H9 (cell line): ENCODE results near the gene NBEA. TPM values are rescaled to one million over a fixed set of nuclear protein-coding genes. Genes with fewer than 3 reads are reported as not detected.

Experiments used
- DNase-seq: peaks from one replicate; pipeline ENCODE4 v3.0.0-alpha.2; 2017
- H2AFZ ChIP-seq: one replicate; pipeline ENCODE4 v1.6.1; 2013; ENCODE audit warnings: mild to moderate bottlenecking, low read length, control low read depth, moderate library complexity
- H2AK5ac ChIP-seq: 2 replicates; pipeline ENCODE4 v1.6.1; 2013; ENCODE audit warnings: low read length, control low read depth, mixed read lengths; ENCODE audit not compliant: insufficient read length
- H2BK120ac ChIP-seq: one replicate; pipeline ENCODE4 v1.6.1; 2013; ENCODE audit warnings: low read depth, mild to moderate bottlenecking, low read length, control low read depth, inconsistent platforms; ENCODE audit not compliant: poor library complexity, severe bottlenecking
- H2BK12ac ChIP-seq: 2 replicates; pipeline ENCODE4 v1.6.1; 2013; ENCODE audit warnings: low read length, control low read depth, mixed read lengths, low read depth; ENCODE audit not compliant: insufficient read length
- H2BK15ac ChIP-seq: 2 replicates; pipeline ENCODE4 v1.6.1; 2013; ENCODE audit warnings: low read depth, low read length, control low read depth
- H2BK20ac ChIP-seq: one replicate; pipeline ENCODE4 v1.6.1; 2013; ENCODE audit warnings: low read depth, mild to moderate bottlenecking, low read length, control low read depth, inconsistent platforms; ENCODE audit not compliant: poor library complexity, severe bottlenecking
- H2BK5ac ChIP-seq: 2 replicates; pipeline ENCODE4 v1.6.1; 2013; ENCODE audit warnings: low read length, control low read depth, mixed read lengths; ENCODE audit not compliant: insufficient read length
- H3K14ac ChIP-seq: 2 replicates; pipeline ENCODE4 v1.6.1; 2013; ENCODE audit warnings: low read length, control low read depth; ENCODE audit not compliant: insufficient read depth
- H3K18ac ChIP-seq: 2 replicates; pipeline ENCODE4 v1.6.1; 2013; ENCODE audit warnings: low read depth, mild to moderate bottlenecking, mixed read lengths, low read length, control low read depth; ENCODE audit not compliant: insufficient read length
- H3K23ac ChIP-seq: 2 replicates; pipeline ENCODE4 v1.6.1; 2013; ENCODE audit warnings: low read length, control low read depth, mixed read lengths, low read depth; ENCODE audit not compliant: insufficient read length
- H3K23me2 ChIP-seq: 2 replicates; pipeline ENCODE4 v1.6.1; 2013; ENCODE audit warnings: low read depth, mild to moderate bottlenecking, mixed read lengths, low read length, control low read depth; ENCODE audit not compliant: insufficient read length, poor library complexity, severe bottlenecking
- H3K27ac ChIP-seq: 2 replicates; pipeline ENCODE4 v1.5.1; 2013; ENCODE audit warnings: low read length, control low read depth, mixed read lengths, low read depth; ENCODE audit not compliant: insufficient read length
- H3K27me3 ChIP-seq: 2 replicates; pipeline ENCODE4 v1.6.1; 2013; ENCODE audit warnings: low read length, control low read depth, inconsistent platforms; ENCODE audit not compliant: insufficient read depth
- H3K4ac ChIP-seq: 2 replicates; pipeline ENCODE4 v1.6.1; 2013; ENCODE audit warnings: low read depth, mild to moderate bottlenecking, control low read depth, inconsistent platforms, low read length, moderate library complexity
- H3K4me1 ChIP-seq: 2 replicates; pipeline ENCODE4 v1.6.1; 2013; ENCODE audit warnings: low read length, control low read depth, inconsistent platforms; ENCODE audit not compliant: insufficient read depth
- H3K4me2 ChIP-seq: 2 replicates; pipeline ENCODE4 v1.6.1; 2013; ENCODE audit warnings: low read length, control low read depth, mixed read lengths; ENCODE audit not compliant: insufficient read length, insufficient read depth
- H3K56ac ChIP-seq: 2 replicates; pipeline ENCODE4 v1.6.1; 2013; ENCODE audit warnings: low read depth, mild to moderate bottlenecking, mixed read lengths, low read length, control low read depth; ENCODE audit not compliant: insufficient read length
- H3K79me1 ChIP-seq: 2 replicates; pipeline ENCODE4 v1.6.1; 2013; ENCODE audit warnings: low read depth, mild to moderate bottlenecking, moderate library complexity, low read length, control low read depth, inconsistent platforms; ENCODE audit not compliant: insufficient read depth, poor library complexity, severe bottlenecking
- H3K79me2 ChIP-seq: 2 replicates; pipeline ENCODE4 v1.6.1; 2013; ENCODE audit warnings: low read length, control low read depth, inconsistent platforms; ENCODE audit not compliant: insufficient read depth
- H3K9ac ChIP-seq: 2 replicates; pipeline ENCODE4 v1.6.1; 2013; ENCODE audit warnings: low read length, control low read depth, mixed read lengths; ENCODE audit not compliant: insufficient read length; ENCODE audit errors: extremely low read depth
- H3K9me3 ChIP-seq: one replicate; pipeline ENCODE4 v1.6.1; 2013; ENCODE audit warnings: low read depth, low read length, inconsistent platforms; ENCODE audit not compliant: control insufficient read depth
- H3T11ph ChIP-seq: one replicate; pipeline ENCODE4 v1.6.1; 2013; ENCODE audit warnings: mild to moderate bottlenecking, low read length, control low read depth, inconsistent platforms
- H4K20me1 ChIP-seq: one replicate; pipeline ENCODE4 v1.6.1; 2013; ENCODE audit not compliant: control insufficient read depth, insufficient read length, insufficient read depth
- H4K5ac ChIP-seq: 2 replicates; pipeline ENCODE4 v1.6.1; 2013; ENCODE audit warnings: low read depth, mild to moderate bottlenecking, mixed read lengths, low read length, control low read depth; ENCODE audit not compliant: insufficient read length
- H4K8ac ChIP-seq: replicated peaks from 2 replicates; pipeline ENCODE4 v1.6.1; 2013; ENCODE audit warnings: low read length, control low read depth, mixed read lengths, low read depth; ENCODE audit not compliant: insufficient read length
- H4K91ac ChIP-seq: 2 replicates; pipeline ENCODE4 v1.6.1; 2013; ENCODE audit warnings: low read depth, mild to moderate bottlenecking, moderate library complexity, mixed read lengths, low read length, control low read depth; ENCODE audit not compliant: insufficient read length
- H3K27ac Mint-ChIP-seq, 3 experiments: 2 replicates in 2 of 3; 3 replicates in 1 of 3; pipeline ENCODE4 v1.8.0; 2020 to 2021; ENCODE audit warnings: mixed read lengths in 3 of 3, mild to moderate bottlenecking in 1 of 3, moderate library complexity in 1 of 3
- H3K27me3 Mint-ChIP-seq: 2 replicates; pipeline ENCODE4 v1.8.0; 2021; ENCODE audit warnings: low read depth, mild to moderate bottlenecking, moderate library complexity, mixed read lengths
- H3K36me3 Mint-ChIP-seq, 3 experiments: 2 replicates in 2 of 3; 3 replicates in 1 of 3; pipeline ENCODE4 v1.8.0; 2020 to 2021; ENCODE audit warnings: low read depth in 3 of 3, mixed read lengths in 3 of 3; ENCODE audit not compliant: insufficient read depth in 1 of 3
- H3K4me1 Mint-ChIP-seq, 2 experiments: 2 replicates each; pipeline ENCODE4 v1.8.0; 2020; ENCODE audit warnings: mixed read lengths in 2 of 2
- H3K4me3 Mint-ChIP-seq, 2 experiments: 2 replicates in 1 of 2; 3 replicates in 1 of 2; pipeline ENCODE4 v1.8.0; 2020 to 2021; ENCODE audit warnings: mild to moderate bottlenecking in 2 of 2, mixed read lengths in 2 of 2, moderate library complexity in 1 of 2
- H3K9me3 Mint-ChIP-seq, 2 experiments: 2 replicates in 1 of 2; 3 replicates in 1 of 2; pipeline ENCODE4 v1.8.0; 2020; ENCODE audit warnings: mild to moderate bottlenecking in 2 of 2, mixed read lengths in 2 of 2, moderate library complexity in 1 of 2
- WGBS: extraction: QIAGEN DNeasy Blood & Tissue Kit; methylation state at CpG from one replicate; pipeline ENCODE4 v1.1.7; 2013; ENCODE audit warnings: missing lambda C conversion rate, low lambda C conversion rate, mixed read lengths; ENCODE audit not compliant: insufficient read length; ENCODE audit errors: extremely low coverage; 5-methylcytosine and 5-hydroxymethylcytosine counted together
- total RNA-seq: library from RNA; stranded (reverse); gene quantifications from 2 replicates; pipeline ENCODE4 v1.2.1, GENCODE V29; 2021
- TF ChIP-seq, protein P1 (sequence below): fragments of 200-600 bp; sonication (generic); conservative IDR thresholded peaks from 3 replicates; pipeline ENCODE4 v1.8.0; 2021; ENCODE audit warnings: antibody characterized with exemption, mild to moderate bottlenecking

The NBEA gene
- total RNA-seq, 1 experiment from 2014 or later, result 17.3 TPM

DNA sequence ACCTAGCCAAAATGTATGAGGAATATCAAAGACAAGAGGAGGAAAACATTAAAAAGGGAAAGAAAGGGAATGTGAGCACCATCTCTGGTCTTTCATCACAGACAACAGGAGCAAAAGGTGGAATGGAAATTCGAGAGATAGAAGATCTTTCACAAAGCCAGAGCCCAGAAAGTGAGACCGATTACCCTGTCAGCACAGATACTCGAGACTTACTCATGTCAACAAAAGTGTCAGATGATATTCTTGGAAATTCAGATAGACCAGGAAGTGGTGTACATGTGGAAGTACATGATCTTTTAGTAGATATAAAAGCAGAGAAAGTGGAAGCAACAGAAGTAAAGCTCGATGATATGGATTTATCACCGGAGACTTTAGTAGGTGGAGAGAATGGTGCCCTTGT is 217.0 kb downstream of the NBEA start:
- no peaks in the 10 kb centered on the region for H3K79me2 ChIP-seq
- peaks cover 8 to 15% (median 13%) of the 10 kb centered on the region in 3 experiments; a peak in 6 of 7 replicates for H3K36me3 Mint-ChIP-seq

More for the DNA sequence above, 217.0 kb downstream of the NBEA start:
- H2BK15ac ChIP-seq, result no peak overlapping the region
- H3K79me1 ChIP-seq, result no peaks in the 10 kb centered on the region
- no peak overlapping the region for H3T11ph ChIP-seq
- no peak overlapping the region for H4K8ac ChIP-seq
- DNase-seq, result no peak
- H4K20me1 ChIP-seq, result no peaks in the 10 kb centered on the region
- H3K27ac ChIP-seq, result no peak overlapping the region
- H2BK5ac ChIP-seq, result no peak overlapping the region
- H2AK5ac ChIP-seq, result no peak overlapping the region
- H3K9me3 Mint-ChIP-seq, result no peaks in the 10 kb centered on the region
- H3K56ac ChIP-seq, result no peak overlapping the region
- no peak overlapping the region for H2BK120ac ChIP-seq
- H3K4me1 ChIP-seq, result no peaks in the 10 kb centered on the region
- peaks cover 4 to 10% of the 10 kb centered on the region in 2 experiments for H3K4me1 Mint-ChIP-seq
- no peak overlapping the region for H3K27ac Mint-ChIP-seq
- H3K27me3 Mint-ChIP-seq, result no peaks in the 10 kb centered on the region
- WGBS, result no CpG with 5 or more reads among the region's 5 CpGs
- H2BK20ac ChIP-seq, result no peak overlapping the region
- no peak overlapping the region for H3K18ac ChIP-seq
- H3K4me3 Mint-ChIP-seq, result no peak overlapping the region
- no peak overlapping the region for H2AFZ ChIP-seq
- H3K9me3 ChIP-seq, result no peaks in the 10 kb centered on the region
- H3K27me3 ChIP-seq, result no peaks in the 10 kb centered on the region
- H3K4ac ChIP-seq, result no peak overlapping the region
- H3K9ac ChIP-seq, result no peak overlapping the region
- H3K14ac ChIP-seq, result no peak overlapping the region
- no peak overlapping the region for H3K4me2 ChIP-seq
- no peaks in the 10 kb centered on the region for H3K23me2 ChIP-seq
- H4K5ac ChIP-seq, result no peak overlapping the region
- TF ChIP-seq, protein P1, sequence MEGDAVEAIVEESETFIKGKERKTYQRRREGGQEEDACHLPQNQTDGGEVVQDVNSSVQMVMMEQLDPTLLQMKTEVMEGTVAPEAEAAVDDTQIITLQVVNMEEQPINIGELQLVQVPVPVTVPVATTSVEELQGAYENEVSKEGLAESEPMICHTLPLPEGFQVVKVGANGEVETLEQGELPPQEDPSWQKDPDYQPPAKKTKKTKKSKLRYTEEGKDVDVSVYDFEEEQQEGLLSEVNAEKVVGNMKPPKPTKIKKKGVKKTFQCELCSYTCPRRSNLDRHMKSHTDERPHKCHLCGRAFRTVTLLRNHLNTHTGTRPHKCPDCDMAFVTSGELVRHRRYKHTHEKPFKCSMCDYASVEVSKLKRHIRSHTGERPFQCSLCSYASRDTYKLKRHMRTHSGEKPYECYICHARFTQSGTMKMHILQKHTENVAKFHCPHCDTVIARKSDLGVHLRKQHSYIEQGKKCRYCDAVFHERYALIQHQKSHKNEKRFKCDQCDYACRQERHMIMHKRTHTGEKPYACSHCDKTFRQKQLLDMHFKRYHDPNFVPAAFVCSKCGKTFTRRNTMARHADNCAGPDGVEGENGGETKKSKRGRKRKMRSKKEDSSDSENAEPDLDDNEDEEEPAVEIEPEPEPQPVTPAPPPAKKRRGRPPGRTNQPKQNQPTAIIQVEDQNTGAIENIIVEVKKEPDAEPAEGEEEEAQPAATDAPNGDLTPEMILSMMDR, result no peak
- H2BK12ac ChIP-seq, result no peak overlapping the region
- H4K91ac ChIP-seq, result no peak overlapping the region
- H3K23ac ChIP-seq, result no peak overlapping the region
